SW480 (cell line): Measurements from ENCODE around the gene MIEN1.
"Not testable (repeated sequence)": the region's sequence is repeated elsewhere in the genome, so short reads cannot be mapped to it uniquely, and the experiment has no call there.

Experiments
- DNase-seq: peaks from one replicate; pipeline ENCODE4 v3.0.0-alpha.2; 2016; ENCODE audit warnings: low spot score

Gene MIEN1

GRCh38 chr17:39755554-39756379 is 25.4 kb upstream of the MIEN1 start:
- no peak for DNase-seq

GRCh38 chr17:39754958-39755553 is 24.7 kb upstream of the MIEN1 start:
- no peak for DNase-seq

GRCh38 chr17:39754161-39754957 is 24.0 kb upstream of the MIEN1 start:
- peak; percentile 94 for DNase-seq

GRCh38 chr17:39753514-39754160 is 23.3 kb upstream of the MIEN1 start:
- DNase-seq = no peak

GRCh38 chr17:39752241-39752881 is 22.0 kb upstream of the MIEN1 start:
- DNase-seq = no peak

- DNase-seq = no peak
Observed at GRCh38 chr17:39751637-39752036, 21.3 kb upstream of the MIEN1 start.

GRCh38 chr17:39751016-39751543 is 20.7 kb upstream of the MIEN1 start:
- DNase-seq = no peak

- DNase-seq = peak; percentile 22
Observed at GRCh38 chr17:39750131-39751015, 20.0 kb upstream of the MIEN1 start.

GRCh38 chr17:39748444-39749034 is 18.2 kb upstream of the MIEN1 start:
- DNase-seq = not testable (repeated sequence)

GRCh38 chr17:39747745-39748144 is 17.4 kb upstream of the MIEN1 start:
- DNase-seq = no peak

GRCh38 chr17:39746145-39746461 is 15.8 kb upstream of the MIEN1 start:
- DNase-seq = no peak

- DNase-seq = no peak
Observed at GRCh38 chr17:39745335-39746144, 15.2 kb upstream of the MIEN1 start.

- no peak for DNase-seq
Observed at GRCh38 chr17:39744836-39745215, 14.5 kb upstream of the MIEN1 start.

- DNase-seq = no peak
Observed at GRCh38 chr17:39744075-39744835, 13.9 kb upstream of the MIEN1 start.

GRCh38 chr17:39742856-39743436 is 12.6 kb upstream of the MIEN1 start:
- no peak for DNase-seq

GRCh38 chr17:39742126-39742855 is 12.0 kb upstream of the MIEN1 start:
- no peak for DNase-seq

GRCh38 chr17:39740357-39741111 is 10.2 kb upstream of the MIEN1 start:
- DNase-seq = peak; percentile 86
